Liver (tissue), 9 donors: Measurements from ENCODE around the gene KRTAP4-16. TPM values are rescaled to one million over a fixed set of nuclear protein-coding genes. Genes with fewer than 3 reads are reported as not detected.
"Not testable (repeated sequence)": the region's sequence is repeated elsewhere in the genome, so short reads cannot be mapped to it uniquely, and the experiment has no call there.

Source experiments
- DNase-seq: peaks from one replicate; pipeline ENCODE4 v3.0.0-alpha.2; 2017; ENCODE audit warnings: low spot score
- H3K27ac ChIP-seq, 2 donors: one replicate each; pipeline ENCODE4 v1.7.0; 2013; ENCODE audit warnings: inconsistent platforms in 2 of 2, low read length in 2 of 2, control low read depth in 1 of 2, low read depth in 1 of 2, mild to moderate bottlenecking in 1 of 2
- H3K27me3 ChIP-seq, 4 donors: one replicate each; pipeline versions ENCODE4 v1.6.1 to v1.7.0; 2013; ENCODE audit warnings: low read length in 3 of 4, inconsistent platforms in 1 of 4, mild to moderate bottlenecking in 1 of 4, moderate library complexity in 1 of 4; ENCODE audit not compliant: control insufficient read depth in 4 of 4, insufficient read depth in 4 of 4
- H3K36me3 ChIP-seq, 4 donors: one replicate each; pipeline versions ENCODE4 v1.6.1 to v1.7.0; 2013; ENCODE audit warnings: low read length in 3 of 4, mild to moderate bottlenecking in 3 of 4, low read depth in 1 of 4, moderate library complexity in 1 of 4; ENCODE audit not compliant: control insufficient read depth in 4 of 4, insufficient read depth in 3 of 4
- H3K4me1 ChIP-seq, 4 donors: one replicate each; pipeline versions ENCODE4 v1.6.1 to v1.7.0; 2013; ENCODE audit warnings: low read length in 3 of 4, mild to moderate bottlenecking in 3 of 4, moderate library complexity in 1 of 4; ENCODE audit not compliant: control insufficient read depth in 4 of 4, insufficient read depth in 4 of 4
- H3K4me3 ChIP-seq, 3 donors: one replicate each; pipeline versions ENCODE4 v1.6.1 to v1.7.0; 2013; ENCODE audit warnings: low read length in 3 of 3, control low read depth in 1 of 3, low read depth in 1 of 3, mild to moderate bottlenecking in 1 of 3
- H3K9ac ChIP-seq, 2 donors: one replicate each; pipeline ENCODE4 v1.7.0; 2013; ENCODE audit warnings: low read length in 2 of 2, mild to moderate bottlenecking in 2 of 2, moderate library complexity in 2 of 2, control low read depth in 1 of 2, low read depth in 1 of 2
- H3K9me3 ChIP-seq, 4 donors: one replicate each; pipeline versions ENCODE4 v1.6.1 to v1.7.0; 2013; ENCODE audit warnings: low read length in 3 of 4; ENCODE audit not compliant: control insufficient read depth in 4 of 4
- CTCF ChIP-seq: fragments of 150-350 bp; IDR thresholded peaks from 2 replicates; pipeline ENCODE4 v1.5.1; 2017; ENCODE audit warnings: improper control_type of control experiment, low read depth, low read length; ENCODE audit not compliant: missing input control
- EGR1 ChIP-seq, 2 donors: IDR thresholded peaks; 2 replicates each; pipeline ENCODE4 v1.6.1; 2016 to 2018; ENCODE audit warnings: antibody characterized with exemption in 2 of 2, low read depth in 2 of 2
- FOXA2 ChIP-seq: IDR thresholded peaks from 2 replicates; pipeline ENCODE4 v1.6.1; 2016; ENCODE audit warnings: antibody characterized with exemption
- GABPA ChIP-seq, 2 donors: IDR thresholded peaks in 1 of 2; conservative IDR thresholded peaks in 1 of 2; 2 replicates each; pipeline ENCODE4 v1.6.1; 2016; ENCODE audit warnings: antibody characterized with exemption in 2 of 2, mild to moderate bottlenecking in 1 of 2, moderate library complexity in 1 of 2
- HNF4A ChIP-seq, 2 donors: conservative IDR thresholded peaks; 2 replicates each; pipeline ENCODE4 v1.6.1; 2016; ENCODE audit warnings: antibody characterized with exemption in 2 of 2, mild to moderate bottlenecking in 2 of 2
- HNF4G ChIP-seq: IDR thresholded peaks from 2 replicates; pipeline ENCODE4 v1.6.1; 2016; ENCODE audit warnings: antibody characterized with exemption
- MAX ChIP-seq: IDR thresholded peaks from 2 replicates; pipeline ENCODE4 v1.6.1; 2016; ENCODE audit warnings: antibody characterized with exemption
- NR2F2 ChIP-seq: IDR thresholded peaks from 2 replicates; pipeline ENCODE4 v1.6.1; 2016; ENCODE audit warnings: antibody characterized with exemption
- RAD21 ChIP-seq, 2 donors: IDR thresholded peaks; 2 replicates each; pipeline ENCODE4 v1.6.1; 2016; ENCODE audit warnings: antibody characterized with exemption in 2 of 2, mild to moderate bottlenecking in 2 of 2
- RXRA ChIP-seq, 2 donors: IDR thresholded peaks; 2 replicates each; pipeline ENCODE4 v1.6.1; 2017 to 2018; ENCODE audit warnings: antibody characterized with exemption in 2 of 2, mild to moderate bottlenecking in 1 of 2
- SP1 ChIP-seq: IDR thresholded peaks from 2 replicates; pipeline ENCODE4 v1.6.1; 2018; ENCODE audit warnings: antibody characterized with exemption, mild to moderate bottlenecking
- TAF1 ChIP-seq: conservative IDR thresholded peaks from 2 replicates; pipeline ENCODE4 v1.6.1; 2016; ENCODE audit warnings: antibody characterized with exemption, mild to moderate bottlenecking
- YY1 ChIP-seq: IDR thresholded peaks from 2 replicates; pipeline ENCODE4 v1.6.1; 2016; ENCODE audit warnings: antibody characterized with exemption, mild to moderate bottlenecking
- WGBS: extraction: QIAGEN DNeasy Blood & Tissue Kit; methylation state at CpG from one replicate; pipeline ENCODE4 v1.1.7; 2013; 5-methylcytosine and 5-hydroxymethylcytosine counted together
- polyA plus RNA-seq, 2 donors: library from polyadenylated mRNA; stranded (reverse) in 1 of 2; unstranded in 1 of 2; fragments of 200-250 nt in 1 of 2; fragments of >200 nt in 1 of 2; fragmentation: Nextera tagmentation in 1 of 2; extraction: Ambion mirVana in 1 of 2; gene quantifications; one replicate each; pipeline versions ENCODE4 v1.2.1 to v1.2.3, GENCODE V29; 2013 to 2015
- total RNA-seq, 2 donors: library from RNA; depleted of rRNA; stranded (reverse); fragments of >200 nt; gene quantifications; one replicate each; pipeline ENCODE4 v1.2.3, GENCODE V29; 2014
- TF ChIP-seq, protein P1 (sequence below): IDR thresholded peaks from 2 replicates; pipeline ENCODE4 v1.6.1; 2016; ENCODE audit warnings: antibody characterized with exemption
- TF ChIP-seq, protein P2 (sequence below): IDR thresholded peaks from 2 replicates; pipeline ENCODE4 v1.6.1; 2016; ENCODE audit warnings: antibody characterized with exemption, mild to moderate bottlenecking
- donor health status: healthy.
- donor health status: healthy.
- donor health status: healthy.
- donor health status: healthy.
- donor health status: healthy.

The KRTAP4-16 gene
- total and polyA plus RNA-seq, 4 donors: not detected

DNA sequence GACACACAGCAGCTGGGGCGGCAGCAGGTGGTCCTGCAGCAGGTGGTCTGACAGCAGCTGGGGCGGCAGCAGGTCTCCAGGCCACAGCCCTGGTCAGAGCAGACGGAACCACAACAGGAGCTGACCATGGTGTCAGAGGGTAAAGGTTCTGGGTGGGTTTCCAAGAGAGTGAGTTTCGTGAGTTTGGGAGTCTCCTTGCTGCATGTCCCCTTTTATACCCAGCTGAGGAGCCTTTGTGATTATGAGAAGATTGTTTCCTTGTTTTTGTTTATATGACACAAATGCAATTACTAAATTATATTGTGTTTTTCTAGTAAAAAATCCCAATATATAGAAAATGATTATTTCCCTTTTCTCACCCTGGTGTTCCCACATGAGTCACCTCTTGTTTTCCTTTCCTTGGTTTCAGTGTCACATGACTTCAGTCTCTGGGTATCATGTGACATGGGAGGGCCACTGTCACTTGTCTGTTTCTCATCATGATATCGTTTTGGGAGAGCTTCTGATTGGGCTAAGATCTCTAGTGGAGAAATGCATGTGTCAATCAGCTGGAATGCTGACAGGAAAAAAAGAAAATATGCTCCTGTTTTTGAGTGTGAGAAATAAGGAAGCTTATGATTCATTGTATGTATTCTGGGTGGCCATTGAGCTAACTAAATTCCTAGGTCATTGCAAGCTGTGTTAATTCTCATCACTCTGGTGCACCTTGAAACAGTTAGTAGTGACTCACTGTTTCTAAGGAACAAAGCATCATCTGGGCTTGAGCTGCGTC lies 38.5 kb upstream of the KRTAP4-16 start, which contains the start of gene KRTAP4-6:
Gene KRTAP4-6 (minus strand): TSS at position 185 of the 772 bp plus-strand sequence. CDS start 57 bp downstream, at position 128.
- H3K4me1 ChIP-seq: no peaks in the 10 kb centered on the region
- no peak for DNase-seq
- WGBS: 82% methylated on average over 6 of the region's 6 CpGs
- H3K9ac ChIP-seq: no peak within 1 kb of the TSS
- TF ChIP-seq HNF4G: no peak
- TF ChIP-seq, protein P1, sequence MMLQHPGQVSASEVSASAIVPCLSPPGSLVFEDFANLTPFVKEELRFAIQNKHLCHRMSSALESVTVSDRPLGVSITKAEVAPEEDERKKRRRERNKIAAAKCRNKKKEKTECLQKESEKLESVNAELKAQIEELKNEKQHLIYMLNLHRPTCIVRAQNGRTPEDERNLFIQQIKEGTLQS: no peak
- no peak for TF ChIP-seq TAF1
- TF ChIP-seq GABPA (IDR thresholded peaks at IDR 0.05 in 1 of 2, conservative IDR thresholded peaks at IDR 0.05 in 1 of 2): no peak
- TF ChIP-seq RAD21 (IDR thresholded peaks at IDR 0.05): no peak
- H3K36me3 ChIP-seq: no peaks in the 10 kb centered on the region
- no peak within 1 kb of the TSS for H3K27ac ChIP-seq
- no peak within 1 kb of the TSS for H3K4me3 ChIP-seq
- peaks cover 5 to 27% (median 11%) of the 10 kb centered on the region in 4 donors for H3K9me3 ChIP-seq
- peaks cover 0 to 4% (median under 1%) of the 10 kb centered on the region in 4 donors for H3K27me3 ChIP-seq

GRCh38 chr17:41139865-41140264 lies 37.9 kb upstream of the KRTAP4-16 start:
- not testable (repeated sequence) for DNase-seq, H3K27me3 ChIP-seq, H3K36me3 ChIP-seq, H3K4me3 ChIP-seq, H3K4me1 ChIP-seq, H3K9ac ChIP-seq, H3K27ac ChIP-seq
- H3K9me3 ChIP-seq: peaks cover 5 to 27% (median 11%) of the 10 kb centered on the region in 4 donors
- 84% methylated on average over 12 of the region's 12 CpGs for WGBS

- no peak overlapping the region for H3K27ac ChIP-seq
- peaks cover 0 to 4% (median 0%) of the 10 kb centered on the region in 4 donors for H3K9me3 ChIP-seq
- no peaks in the 10 kb centered on the region for H3K4me1 ChIP-seq
- DNase-seq: no peak
- H3K9ac ChIP-seq: no peak overlapping the region
- WGBS: 76% methylated on average over 2 of the region's 2 CpGs
- no peak overlapping the region for H3K4me3 ChIP-seq
- TF ChIP-seq, protein P2, sequence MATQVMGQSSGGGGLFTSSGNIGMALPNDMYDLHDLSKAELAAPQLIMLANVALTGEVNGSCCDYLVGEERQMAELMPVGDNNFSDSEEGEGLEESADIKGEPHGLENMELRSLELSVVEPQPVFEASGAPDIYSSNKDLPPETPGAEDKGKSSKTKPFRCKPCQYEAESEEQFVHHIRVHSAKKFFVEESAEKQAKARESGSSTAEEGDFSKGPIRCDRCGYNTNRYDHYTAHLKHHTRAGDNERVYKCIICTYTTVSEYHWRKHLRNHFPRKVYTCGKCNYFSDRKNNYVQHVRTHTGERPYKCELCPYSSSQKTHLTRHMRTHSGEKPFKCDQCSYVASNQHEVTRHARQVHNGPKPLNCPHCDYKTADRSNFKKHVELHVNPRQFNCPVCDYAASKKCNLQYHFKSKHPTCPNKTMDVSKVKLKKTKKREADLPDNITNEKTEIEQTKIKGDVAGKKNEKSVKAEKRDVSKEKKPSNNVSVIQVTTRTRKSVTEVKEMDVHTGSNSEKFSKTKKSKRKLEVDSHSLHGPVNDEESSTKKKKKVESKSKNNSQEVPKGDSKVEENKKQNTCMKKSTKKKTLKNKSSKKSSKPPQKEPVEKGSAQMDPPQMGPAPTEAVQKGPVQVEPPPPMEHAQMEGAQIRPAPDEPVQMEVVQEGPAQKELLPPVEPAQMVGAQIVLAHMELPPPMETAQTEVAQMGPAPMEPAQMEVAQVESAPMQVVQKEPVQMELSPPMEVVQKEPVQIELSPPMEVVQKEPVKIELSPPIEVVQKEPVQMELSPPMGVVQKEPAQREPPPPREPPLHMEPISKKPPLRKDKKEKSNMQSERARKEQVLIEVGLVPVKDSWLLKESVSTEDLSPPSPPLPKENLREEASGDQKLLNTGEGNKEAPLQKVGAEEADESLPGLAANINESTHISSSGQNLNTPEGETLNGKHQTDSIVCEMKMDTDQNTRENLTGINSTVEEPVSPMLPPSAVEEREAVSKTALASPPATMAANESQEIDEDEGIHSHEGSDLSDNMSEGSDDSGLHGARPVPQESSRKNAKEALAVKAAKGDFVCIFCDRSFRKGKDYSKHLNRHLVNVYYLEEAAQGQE: no peak
- TF ChIP-seq CTCF: no peak
- TF ChIP-seq MAX: no peak
- TF ChIP-seq RXRA (IDR thresholded peaks at IDR 0.05): no peak
- TF ChIP-seq HNF4A (conservative IDR thresholded peaks at IDR 0.05): no peak
- no peak for TF ChIP-seq YY1
- no peak for TF ChIP-seq HNF4G
- no peak for TF ChIP-seq GABPA (IDR thresholded peaks at IDR 0.05 in 1 of 2, conservative IDR thresholded peaks at IDR 0.05 in 1 of 2)
- no peak for TF ChIP-seq NR2F2
- no peak for TF ChIP-seq SP1
- no peak for TF ChIP-seq FOXA2
- no peak for TF ChIP-seq EGR1 (IDR thresholded peaks at IDR 0.05; ENCODE audit: low read depth in 2 of 2)
- TF ChIP-seq, protein P1: no peak
- no peak for TF ChIP-seq TAF1
- peaks cover 0 to 2% (median 0%) of the 10 kb centered on the region in 4 donors for H3K27me3 ChIP-seq
- H3K36me3 ChIP-seq: no peaks in the 10 kb centered on the region
Measured at GRCh38 chr17:41133880-41134735, 32.1 kb upstream of the KRTAP4-16 start.
